Sigmoid colon (tissue), 4 donors: ENCODE measurements around the gene MFAP5.

Experiments
- EP300 ChIP-seq, 4 donors: sonication (generic); formaldehyde crosslinking; IDR thresholded peaks; one replicate each; pipeline ENCODE4 v1.6.1; 2017; ENCODE audit warnings: antibody characterized with exemption in 4 of 4
- POLR2A ChIP-seq, 2 donors: fragments of 450-650 bp; IDR thresholded peaks; one replicate each; pipeline ENCODE4 v1.6.1; 2016; ENCODE audit warnings: antibody characterized with exemption in 2 of 2, mild to moderate bottlenecking in 2 of 2, moderate library complexity in 2 of 2
- POLR2AphosphoS5 ChIP-seq, 4 donors: sonication (generic); formaldehyde crosslinking; IDR thresholded peaks; one replicate each; pipeline ENCODE4 v1.6.1; 2017; ENCODE audit warnings: antibody characterized with exemption in 4 of 4
- TF ChIP-seq, protein P1 (sequence below), 4 experiments: fragments of 450-650 bp in 3 of 4; fragments of 200-600 bp in 1 of 4; IDR thresholded peaks; one replicate each; pipeline ENCODE4 v1.5.1; 2016 to 2019; ENCODE audit warnings: antibody characterized with exemption in 4 of 4, mild to moderate bottlenecking in 3 of 4, moderate library complexity in 2 of 4

DNA sequence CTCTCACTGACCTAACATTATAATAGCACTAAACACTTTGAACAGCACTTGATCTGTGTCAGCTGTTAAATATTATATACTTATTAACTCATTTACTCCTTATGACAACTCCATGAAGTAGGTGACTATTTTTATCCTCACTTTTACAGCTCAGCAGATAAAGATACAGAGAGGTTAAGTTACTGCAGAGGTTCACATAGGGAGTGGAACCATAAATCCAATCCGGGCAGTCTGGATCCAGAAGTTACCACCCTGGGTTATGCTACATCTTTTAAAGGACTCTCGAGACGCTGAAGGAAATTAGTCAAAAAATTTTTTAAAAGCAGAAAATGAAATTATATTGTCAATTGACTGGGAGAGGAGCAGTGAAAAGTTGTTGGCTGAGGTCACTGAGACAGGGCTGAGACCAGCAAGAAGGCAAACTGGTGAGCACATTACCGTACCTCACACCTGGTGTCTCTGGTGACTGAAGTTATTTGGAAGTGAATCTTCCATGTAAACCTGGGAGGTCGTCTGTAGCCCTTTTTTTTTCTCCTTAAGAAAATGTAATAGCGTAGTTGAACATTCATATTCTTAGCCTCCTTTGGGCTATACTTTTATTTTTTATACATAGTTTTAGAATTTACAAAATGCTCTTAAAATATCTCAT lies 33.9 kb upstream of the MFAP5 start:
- no peak for TF ChIP-seq POLR2AphosphoS5 (IDR thresholded peaks at IDR 0.05)
- no peak for TF ChIP-seq EP300 (IDR thresholded peaks at IDR 0.05)
- TF ChIP-seq, protein P1, sequence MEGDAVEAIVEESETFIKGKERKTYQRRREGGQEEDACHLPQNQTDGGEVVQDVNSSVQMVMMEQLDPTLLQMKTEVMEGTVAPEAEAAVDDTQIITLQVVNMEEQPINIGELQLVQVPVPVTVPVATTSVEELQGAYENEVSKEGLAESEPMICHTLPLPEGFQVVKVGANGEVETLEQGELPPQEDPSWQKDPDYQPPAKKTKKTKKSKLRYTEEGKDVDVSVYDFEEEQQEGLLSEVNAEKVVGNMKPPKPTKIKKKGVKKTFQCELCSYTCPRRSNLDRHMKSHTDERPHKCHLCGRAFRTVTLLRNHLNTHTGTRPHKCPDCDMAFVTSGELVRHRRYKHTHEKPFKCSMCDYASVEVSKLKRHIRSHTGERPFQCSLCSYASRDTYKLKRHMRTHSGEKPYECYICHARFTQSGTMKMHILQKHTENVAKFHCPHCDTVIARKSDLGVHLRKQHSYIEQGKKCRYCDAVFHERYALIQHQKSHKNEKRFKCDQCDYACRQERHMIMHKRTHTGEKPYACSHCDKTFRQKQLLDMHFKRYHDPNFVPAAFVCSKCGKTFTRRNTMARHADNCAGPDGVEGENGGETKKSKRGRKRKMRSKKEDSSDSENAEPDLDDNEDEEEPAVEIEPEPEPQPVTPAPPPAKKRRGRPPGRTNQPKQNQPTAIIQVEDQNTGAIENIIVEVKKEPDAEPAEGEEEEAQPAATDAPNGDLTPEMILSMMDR (IDR thresholded peaks at IDR 0.05), result no peak
- TF ChIP-seq POLR2A (IDR thresholded peaks at IDR 0.05), result no peak
